K562 (cell line): ENCODE data around the gene MERTK. TPM values are rescaled to one million over a fixed set of nuclear protein-coding genes. Genes with fewer than 3 reads are reported as not detected.

Source experiments
- TRIM24 ChIP-seq, 2 experiments: fragments of 450-650 bp; IDR thresholded peaks; 2 replicates each; pipeline ENCODE4 v1.6.1; 2016
- ZNF764 ChIP-seq: fragments of 250-450 bp; sonication (Bioruptor Pico); IDR thresholded peaks from 2 replicates; pipeline ENCODE4 v1.4.0; 2020; ENCODE audit warnings: low read depth, mild to moderate bottlenecking, moderate library complexity
- polyA plus RNA-seq, 8 experiments: library from polyadenylated mRNA; depleted of rRNA in 4 of 8; stranded (reverse) in 5 of 8; unstranded in 3 of 8; fragments of >200 nt; fragmentation: Nextera tagmentation in 2 of 8; fragmentation: Illumina TruSeq in 1 of 8; extraction: Ambion mirVana in 2 of 8; extraction: Trizol in 1 of 8; gene quantifications; 2 replicates each; pipeline versions ENCODE4 v1.2.1 to v1.2.3, GENCODE V29; 2011 to 2014; ENCODE audit warnings: inconsistent platforms in 1 of 8, missing spikeins in 1 of 8
- total RNA-seq, 7 experiments: library from RNA; depleted of rRNA in 6 of 7; stranded (reverse); fragments of >200 nt in 6 of 7; fragmentation: Illumina TruSeq in 2 of 7; extraction: Trizol in 2 of 7; gene quantifications; 2 replicates each; pipeline versions ENCODE4 v1.2.1 to v1.2.3, GENCODE V29; 2011 to 2021; ENCODE audit warnings: low replicate concordance in 1 of 7
- TF ChIP-seq, protein P1 (sequence below): fragments of 450-650 bp; IDR thresholded peaks from 2 replicates; pipeline ENCODE4 v1.6.1; 2016; ENCODE audit warnings: mild to moderate bottlenecking, moderate library complexity
- TF ChIP-seq, protein P2 (sequence below): sonication (generic); formaldehyde crosslinking; IDR thresholded peaks from 2 replicates; pipeline ENCODE4 v1.8.1; 2023; ENCODE audit warnings: missing genetic modification reagents, mild to moderate bottlenecking, borderline replicate concordance

MERTK gene
- total and polyA plus RNA-seq, 9 of the 15 experiments (the other 6 are each of a cell fraction or from before 2014, with no cell fraction given), result 0.23 to 1.6 (median 0.74) TPM

DNA sequence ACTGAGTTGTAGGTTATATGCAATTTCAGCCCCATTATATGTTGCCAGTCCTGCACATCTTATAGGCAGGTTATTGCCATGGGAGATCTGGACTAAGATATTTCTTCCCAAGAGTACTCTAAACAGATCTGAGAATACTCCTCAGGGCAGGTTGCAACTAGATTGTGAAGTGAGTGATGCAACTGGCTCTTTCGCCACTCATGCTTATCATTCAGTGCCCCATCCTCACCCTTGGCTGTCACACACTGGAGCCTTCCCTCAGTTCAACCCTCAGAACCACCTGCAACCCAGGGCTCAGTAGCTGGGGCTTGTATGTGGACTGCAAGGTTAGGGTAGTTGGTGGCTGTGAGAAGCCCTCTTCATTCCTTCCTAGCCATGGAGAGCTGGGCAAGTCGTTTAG lies 14.1 kb downstream of the MERTK start (continued):
- TF ChIP-seq, protein P1, sequence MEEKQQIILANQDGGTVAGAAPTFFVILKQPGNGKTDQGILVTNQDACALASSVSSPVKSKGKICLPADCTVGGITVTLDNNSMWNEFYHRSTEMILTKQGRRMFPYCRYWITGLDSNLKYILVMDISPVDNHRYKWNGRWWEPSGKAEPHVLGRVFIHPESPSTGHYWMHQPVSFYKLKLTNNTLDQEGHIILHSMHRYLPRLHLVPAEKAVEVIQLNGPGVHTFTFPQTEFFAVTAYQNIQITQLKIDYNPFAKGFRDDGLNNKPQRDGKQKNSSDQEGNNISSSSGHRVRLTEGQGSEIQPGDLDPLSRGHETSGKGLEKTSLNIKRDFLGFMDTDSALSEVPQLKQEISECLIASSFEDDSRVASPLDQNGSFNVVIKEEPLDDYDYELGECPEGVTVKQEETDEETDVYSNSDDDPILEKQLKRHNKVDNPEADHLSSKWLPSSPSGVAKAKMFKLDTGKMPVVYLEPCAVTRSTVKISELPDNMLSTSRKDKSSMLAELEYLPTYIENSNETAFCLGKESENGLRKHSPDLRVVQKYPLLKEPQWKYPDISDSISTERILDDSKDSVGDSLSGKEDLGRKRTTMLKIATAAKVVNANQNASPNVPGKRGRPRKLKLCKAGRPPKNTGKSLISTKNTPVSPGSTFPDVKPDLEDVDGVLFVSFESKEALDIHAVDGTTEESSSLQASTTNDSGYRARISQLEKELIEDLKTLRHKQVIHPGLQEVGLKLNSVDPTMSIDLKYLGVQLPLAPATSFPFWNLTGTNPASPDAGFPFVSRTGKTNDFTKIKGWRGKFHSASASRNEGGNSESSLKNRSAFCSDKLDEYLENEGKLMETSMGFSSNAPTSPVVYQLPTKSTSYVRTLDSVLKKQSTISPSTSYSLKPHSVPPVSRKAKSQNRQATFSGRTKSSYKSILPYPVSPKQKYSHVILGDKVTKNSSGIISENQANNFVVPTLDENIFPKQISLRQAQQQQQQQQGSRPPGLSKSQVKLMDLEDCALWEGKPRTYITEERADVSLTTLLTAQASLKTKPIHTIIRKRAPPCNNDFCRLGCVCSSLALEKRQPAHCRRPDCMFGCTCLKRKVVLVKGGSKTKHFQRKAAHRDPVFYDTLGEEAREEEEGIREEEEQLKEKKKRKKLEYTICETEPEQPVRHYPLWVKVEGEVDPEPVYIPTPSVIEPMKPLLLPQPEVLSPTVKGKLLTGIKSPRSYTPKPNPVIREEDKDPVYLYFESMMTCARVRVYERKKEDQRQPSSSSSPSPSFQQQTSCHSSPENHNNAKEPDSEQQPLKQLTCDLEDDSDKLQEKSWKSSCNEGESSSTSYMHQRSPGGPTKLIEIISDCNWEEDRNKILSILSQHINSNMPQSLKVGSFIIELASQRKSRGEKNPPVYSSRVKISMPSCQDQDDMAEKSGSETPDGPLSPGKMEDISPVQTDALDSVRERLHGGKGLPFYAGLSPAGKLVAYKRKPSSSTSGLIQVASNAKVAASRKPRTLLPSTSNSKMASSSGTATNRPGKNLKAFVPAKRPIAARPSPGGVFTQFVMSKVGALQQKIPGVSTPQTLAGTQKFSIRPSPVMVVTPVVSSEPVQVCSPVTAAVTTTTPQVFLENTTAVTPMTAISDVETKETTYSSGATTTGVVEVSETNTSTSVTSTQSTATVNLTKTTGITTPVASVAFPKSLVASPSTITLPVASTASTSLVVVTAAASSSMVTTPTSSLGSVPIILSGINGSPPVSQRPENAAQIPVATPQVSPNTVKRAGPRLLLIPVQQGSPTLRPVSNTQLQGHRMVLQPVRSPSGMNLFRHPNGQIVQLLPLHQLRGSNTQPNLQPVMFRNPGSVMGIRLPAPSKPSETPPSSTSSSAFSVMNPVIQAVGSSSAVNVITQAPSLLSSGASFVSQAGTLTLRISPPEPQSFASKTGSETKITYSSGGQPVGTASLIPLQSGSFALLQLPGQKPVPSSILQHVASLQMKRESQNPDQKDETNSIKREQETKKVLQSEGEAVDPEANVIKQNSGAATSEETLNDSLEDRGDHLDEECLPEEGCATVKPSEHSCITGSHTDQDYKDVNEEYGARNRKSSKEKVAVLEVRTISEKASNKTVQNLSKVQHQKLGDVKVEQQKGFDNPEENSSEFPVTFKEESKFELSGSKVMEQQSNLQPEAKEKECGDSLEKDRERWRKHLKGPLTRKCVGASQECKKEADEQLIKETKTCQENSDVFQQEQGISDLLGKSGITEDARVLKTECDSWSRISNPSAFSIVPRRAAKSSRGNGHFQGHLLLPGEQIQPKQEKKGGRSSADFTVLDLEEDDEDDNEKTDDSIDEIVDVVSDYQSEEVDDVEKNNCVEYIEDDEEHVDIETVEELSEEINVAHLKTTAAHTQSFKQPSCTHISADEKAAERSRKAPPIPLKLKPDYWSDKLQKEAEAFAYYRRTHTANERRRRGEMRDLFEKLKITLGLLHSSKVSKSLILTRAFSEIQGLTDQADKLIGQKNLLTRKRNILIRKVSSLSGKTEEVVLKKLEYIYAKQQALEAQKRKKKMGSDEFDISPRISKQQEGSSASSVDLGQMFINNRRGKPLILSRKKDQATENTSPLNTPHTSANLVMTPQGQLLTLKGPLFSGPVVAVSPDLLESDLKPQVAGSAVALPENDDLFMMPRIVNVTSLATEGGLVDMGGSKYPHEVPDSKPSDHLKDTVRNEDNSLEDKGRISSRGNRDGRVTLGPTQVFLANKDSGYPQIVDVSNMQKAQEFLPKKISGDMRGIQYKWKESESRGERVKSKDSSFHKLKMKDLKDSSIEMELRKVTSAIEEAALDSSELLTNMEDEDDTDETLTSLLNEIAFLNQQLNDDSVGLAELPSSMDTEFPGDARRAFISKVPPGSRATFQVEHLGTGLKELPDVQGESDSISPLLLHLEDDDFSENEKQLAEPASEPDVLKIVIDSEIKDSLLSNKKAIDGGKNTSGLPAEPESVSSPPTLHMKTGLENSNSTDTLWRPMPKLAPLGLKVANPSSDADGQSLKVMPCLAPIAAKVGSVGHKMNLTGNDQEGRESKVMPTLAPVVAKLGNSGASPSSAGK, result no peak
- TF ChIP-seq TRIM24 (IDR thresholded peaks at IDR 0.05), result peak in 1 of 2 experiments; percentile 18; a peak in 1 of 4 replicates
- TF ChIP-seq, protein P2, sequence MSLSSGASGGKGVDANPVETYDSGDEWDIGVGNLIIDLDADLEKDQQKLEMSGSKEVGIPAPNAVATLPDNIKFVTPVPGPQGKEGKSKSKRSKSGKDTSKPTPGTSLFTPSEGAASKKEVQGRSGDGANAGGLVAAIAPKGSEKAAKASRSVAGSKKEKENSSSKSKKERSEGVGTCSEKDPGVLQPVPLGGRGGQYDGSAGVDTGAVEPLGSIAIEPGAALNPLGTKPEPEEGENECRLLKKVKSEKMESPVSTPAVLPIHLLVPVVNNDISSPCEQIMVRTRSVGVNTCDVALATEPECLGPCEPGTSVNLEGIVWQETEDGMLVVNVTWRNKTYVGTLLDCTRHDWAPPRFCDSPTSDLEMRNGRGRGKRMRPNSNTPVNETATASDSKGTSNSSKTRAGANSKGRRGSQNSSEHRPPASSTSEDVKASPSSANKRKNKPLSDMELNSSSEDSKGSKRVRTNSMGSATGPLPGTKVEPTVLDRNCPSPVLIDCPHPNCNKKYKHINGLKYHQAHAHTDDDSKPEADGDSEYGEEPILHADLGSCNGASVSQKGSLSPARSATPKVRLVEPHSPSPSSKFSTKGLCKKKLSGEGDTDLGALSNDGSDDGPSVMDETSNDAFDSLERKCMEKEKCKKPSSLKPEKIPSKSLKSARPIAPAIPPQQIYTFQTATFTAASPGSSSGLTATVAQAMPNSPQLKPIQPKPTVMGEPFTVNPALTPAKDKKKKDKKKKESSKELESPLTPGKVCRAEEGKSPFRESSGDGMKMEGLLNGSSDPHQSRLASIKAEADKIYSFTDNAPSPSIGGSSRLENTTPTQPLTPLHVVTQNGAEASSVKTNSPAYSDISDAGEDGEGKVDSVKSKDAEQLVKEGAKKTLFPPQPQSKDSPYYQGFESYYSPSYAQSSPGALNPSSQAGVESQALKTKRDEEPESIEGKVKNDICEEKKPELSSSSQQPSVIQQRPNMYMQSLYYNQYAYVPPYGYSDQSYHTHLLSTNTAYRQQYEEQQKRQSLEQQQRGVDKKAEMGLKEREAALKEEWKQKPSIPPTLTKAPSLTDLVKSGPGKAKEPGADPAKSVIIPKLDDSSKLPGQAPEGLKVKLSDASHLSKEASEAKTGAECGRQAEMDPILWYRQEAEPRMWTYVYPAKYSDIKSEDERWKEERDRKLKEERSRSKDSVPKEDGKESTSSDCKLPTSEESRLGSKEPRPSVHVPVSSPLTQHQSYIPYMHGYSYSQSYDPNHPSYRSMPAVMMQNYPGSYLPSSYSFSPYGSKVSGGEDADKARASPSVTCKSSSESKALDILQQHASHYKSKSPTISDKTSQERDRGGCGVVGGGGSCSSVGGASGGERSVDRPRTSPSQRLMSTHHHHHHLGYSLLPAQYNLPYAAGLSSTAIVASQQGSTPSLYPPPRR (CRISPR knock-in tag), result no peak
- no peak for TF ChIP-seq ZNF764 (CRISPR knock-in tag)
